ENCODE data around the gene SYAP1. TPM values are rescaled to one million over a fixed set of nuclear protein-coding genes. Genes with fewer than 3 reads are reported as not detected.

The SYAP1 gene
- total and polyA plus RNA-seq, 2 donors (not counting 1 experiment from before 2014, with no cell fraction given), result 3.5 to 18.3 TPM

GRCh38 chrX:16711893-16712547 lies 7.4 kb upstream of the SYAP1 start:
- Histone ChIP-seq H3K79me2 (ENCODE audit: control insufficient read depth, insufficient read depth, low read length) (no peaks in the 10 kb centered on the region), H4K20me1 (ENCODE audit: control insufficient read depth, insufficient read depth, low read length, poor library complexity, severe bottlenecking) (no peaks in the 10 kb centered on the region), H2AFZ (ENCODE audit: insufficient read depth, low read depth, low read length, poor library complexity, severe bottlenecking) (peak overlapping the region; percentile 84), H3K27me3 (replicated peaks in 1 of 4; ENCODE audit: control extremely low read depth in 1 of 4, control insufficient read depth in 3 of 4, insufficient read depth in 4 of 4, low read length in 3 of 4) (no peaks in the 10 kb centered on the region), H3K4me1 (ENCODE audit: control insufficient read depth in 2 of 2, insufficient read depth in 2 of 2, low read length in 2 of 2) (peaks cover 12 to 13% of the 10 kb centered on the region in 2 donors), H3K27ac (ENCODE audit: low read length in 2 of 2) (peak overlapping the region in 1 of 2 donors; percentile 57), H3K36me3 (replicated peaks in 1 of 2; ENCODE audit: control extremely low read depth in 1 of 2, control insufficient read depth in 1 of 2, extremely low read depth in 1 of 2, insufficient read depth in 2 of 2, low read length in 1 of 2) (no peaks in the 10 kb centered on the region), H3K4me3 (ENCODE audit: control extremely low read depth in 1 of 5, extremely low read depth in 1 of 5, insufficient read depth in 1 of 5, low read depth in 2 of 5, low read length in 4 of 5) (peak overlapping the region in 4 of 5 experiments; percentile 60 to 74 (median 68)), H3K9me3 (ENCODE audit: control extremely low read depth in 1 of 3, control insufficient read depth in 2 of 3, insufficient read depth in 1 of 3, low read length in 2 of 3) (no peaks in the 10 kb centered on the region), H3K4me2 (replicated peaks; ENCODE audit: low read depth, low read length, poor library complexity, severe bottlenecking) (peak overlapping the region; percentile 89), H3K9ac (ENCODE audit: low read length) (peak overlapping the region; percentile 72)
- H3K27ac Mint-ChIP-seq, result peak overlapping the region; percentile 86
- 2% methylated on average over 61 of the region's 67 CpGs for WGBS (ENCODE audit: insufficient coverage)
- ATAC-seq (ENCODE audit: low read depth), result peak; percentile 50
- peak overlapping the region; percentile 89 for H3K4me3 Mint-ChIP-seq
- peak; percentile 35 for DNase-seq
- no peaks in the 10 kb centered on the region for H3K27me3 Mint-ChIP-seq
- intact Hi-C loops (cut with micrococcal nuclease), result loop anchor here (10.0 kb wide), 1 partner anchor 1023 kb away; the partner anchor contains the start of gene SCML1
- peaks cover 19% of the 10 kb centered on the region for H3K4me1 Mint-ChIP-seq
- ChIA-PET POLR2A (interaction anchor here (0.7 kb wide), 1 partner anchor 889 kb away, joined by 5 read pairs; no protein-coding TSS in a partner anchor), CTCF (no interaction called here)
- H3K9me3 Mint-ChIP-seq (ENCODE audit: insufficient read depth), result no peaks in the 10 kb centered on the region
- no peak for TF ChIP-seq EZH2 (IDR thresholded peaks at IDR 0.05; ENCODE audit: borderline replicate concordance, insufficient read depth, low read depth, low read length, poor library complexity, severe bottlenecking)
- TF ChIP-seq CTCF (IDR thresholded peaks at IDR 0.05), result no peak

GRCh38 chrX:16712548-16713155 lies 6.8 kb upstream of the SYAP1 start, which contains the start of gene CTPS2:
TSS of gene CTPS2 (minus strand) at chrX:16712669. CDS start at chrX:16702902, 9,767 bp downstream.
- H3K9ac ChIP-seq (ENCODE audit: low read length), result peak within 1 kb of the TSS; percentile 72
- H4K20me1 ChIP-seq (ENCODE audit: control insufficient read depth, insufficient read depth, low read length, poor library complexity, severe bottlenecking), result no peaks in the 10 kb centered on the region
- peaks cover 19% of the 10 kb centered on the region for H3K4me1 Mint-ChIP-seq
- intact Hi-C loops (cut with micrococcal nuclease), result loop anchor here (10.0 kb wide), 1 partner anchor 1022 kb away; the partner anchor contains the start of gene SCML1
- peak; percentile 53 for DNase-seq
- H3K27ac ChIP-seq (ENCODE audit: low read length in 2 of 2), result peak within 1 kb of the TSS; percentile 29 to 57
- TF ChIP-seq EZH2 (IDR thresholded peaks at IDR 0.05; ENCODE audit: borderline replicate concordance, insufficient read depth, low read depth, low read length, poor library complexity, severe bottlenecking), result no peak
- TF ChIP-seq CTCF (IDR thresholded peaks at IDR 0.05), result no peak
- H3K4me1 ChIP-seq (ENCODE audit: control insufficient read depth in 2 of 2, insufficient read depth in 2 of 2, low read length in 2 of 2), result peaks cover 12 to 13% of the 10 kb centered on the region in 2 donors
- H3K27ac Mint-ChIP-seq, result peak within 1 kb of the TSS; percentile 86
- no peaks in the 10 kb centered on the region for H3K9me3 ChIP-seq (ENCODE audit: control extremely low read depth in 1 of 3, control insufficient read depth in 2 of 3, insufficient read depth in 1 of 3, low read length in 2 of 3)
- H3K4me2 ChIP-seq (replicated peaks; ENCODE audit: low read depth, low read length, poor library complexity, severe bottlenecking), result peak within 1 kb of the TSS; percentile 89
- ChIA-PET POLR2A (interaction anchor here (0.7 kb wide), 1 partner anchor 890 kb away, joined by 5 read pairs; no protein-coding TSS in a partner anchor), CTCF (no interaction called here)
- H3K4me3 ChIP-seq (ENCODE audit: control extremely low read depth in 1 of 5, extremely low read depth in 1 of 5, insufficient read depth in 1 of 5, low read depth in 2 of 5, low read length in 4 of 5), result peak within 1 kb of the TSS; percentile 19 to 74 (median 64)
- H3K36me3 ChIP-seq (replicated peaks in 1 of 2; ENCODE audit: control extremely low read depth in 1 of 2, control insufficient read depth in 1 of 2, extremely low read depth in 1 of 2, insufficient read depth in 2 of 2, low read length in 1 of 2), result no peaks in the 10 kb centered on the region
- no peaks in the 10 kb centered on the region for H3K27me3 Mint-ChIP-seq
- H2AFZ ChIP-seq (ENCODE audit: insufficient read depth, low read depth, low read length, poor library complexity, severe bottlenecking), result peak within 1 kb of the TSS; percentile 84
- ATAC-seq (ENCODE audit: low read depth), result peak; percentile 72
- no peaks in the 10 kb centered on the region for H3K9me3 Mint-ChIP-seq (ENCODE audit: insufficient read depth)
- peak within 1 kb of the TSS; percentile 89 for H3K4me3 Mint-ChIP-seq
- H3K79me2 ChIP-seq (ENCODE audit: control insufficient read depth, insufficient read depth, low read length), result peaks cover under 1% of the 10 kb centered on the region
- 7% methylated on average over 19 of the region's 30 CpGs for WGBS (ENCODE audit: insufficient coverage)
- H3K27me3 ChIP-seq (replicated peaks in 1 of 4; ENCODE audit: control extremely low read depth in 1 of 4, control insufficient read depth in 3 of 4, insufficient read depth in 4 of 4, low read length in 3 of 4), result no peaks in the 10 kb centered on the region

All from B cell (primary cell).